GM19467 (cell line): ENCODE results near the gene OR6B1.
"Not testable (repeated sequence)": the region's sequence is repeated elsewhere in the genome, so short reads cannot be mapped to it uniquely, and the experiment has no call there.

Experiments
- ATAC-seq: cut with Tn5 transposase; IDR thresholded peaks from one replicate; pipeline ENCODE4 v1.9.1; 2021; ENCODE audit warnings: mild to moderate bottlenecking, moderate library complexity; ENCODE audit not compliant: unreplicated experiment

OR6B1 gene

DNA sequence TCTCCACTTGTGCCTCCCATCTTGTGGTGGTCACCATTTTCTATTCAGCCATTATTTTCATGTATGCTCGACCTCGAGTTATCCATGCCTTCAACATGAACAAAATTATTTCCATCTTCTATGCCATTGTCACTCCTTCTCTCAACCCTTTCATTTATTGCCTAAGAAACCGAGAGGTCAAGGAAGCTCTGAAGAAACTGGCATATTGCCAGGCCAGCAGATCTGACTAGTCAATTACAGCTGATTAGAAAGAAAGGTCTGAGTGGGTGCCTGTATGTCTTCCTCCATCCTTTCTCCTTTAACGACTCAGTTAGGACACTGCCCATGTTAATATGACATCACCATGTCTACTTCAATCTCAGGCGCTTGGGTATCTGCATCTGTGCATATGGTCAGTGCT is 4.6 kb downstream of the OR6B1 start:
- ATAC-seq = no peak

DNA sequence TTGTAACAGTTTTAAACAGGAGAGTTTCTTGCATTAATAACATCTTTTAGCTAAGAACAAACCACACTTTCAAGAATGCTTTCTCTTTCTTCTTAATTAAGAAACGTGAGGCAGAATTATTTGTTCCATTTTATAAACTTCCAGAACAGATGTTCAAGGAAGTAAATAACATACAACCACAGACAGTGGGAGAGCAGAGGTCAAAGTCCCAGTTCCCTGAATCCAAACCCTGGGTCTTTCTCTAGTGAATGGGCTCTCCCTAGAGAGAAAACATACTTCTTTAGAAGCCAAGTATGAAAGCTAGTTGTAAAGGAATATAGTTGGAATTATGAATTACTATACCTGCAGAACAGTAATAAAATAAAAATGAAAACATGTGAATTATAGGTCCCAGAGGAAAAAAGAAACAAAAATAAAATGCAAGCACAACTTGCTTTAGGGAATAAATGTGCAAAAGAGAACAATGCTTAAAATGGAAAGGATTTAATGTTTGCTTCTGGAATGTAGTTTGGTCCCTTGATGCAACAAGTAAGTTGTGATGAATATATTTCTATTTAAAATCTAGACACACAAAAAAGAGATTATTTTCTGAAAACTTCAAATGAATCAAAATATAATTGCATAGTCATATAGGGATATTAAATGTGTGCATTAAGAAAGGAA is 6.0 kb downstream of the OR6B1 start:
- no peak for ATAC-seq

- ATAC-seq = no peak
Measured at GRCh38 chr7:144006692-144007042, 6.5 kb downstream of the OR6B1 start.

DNA sequence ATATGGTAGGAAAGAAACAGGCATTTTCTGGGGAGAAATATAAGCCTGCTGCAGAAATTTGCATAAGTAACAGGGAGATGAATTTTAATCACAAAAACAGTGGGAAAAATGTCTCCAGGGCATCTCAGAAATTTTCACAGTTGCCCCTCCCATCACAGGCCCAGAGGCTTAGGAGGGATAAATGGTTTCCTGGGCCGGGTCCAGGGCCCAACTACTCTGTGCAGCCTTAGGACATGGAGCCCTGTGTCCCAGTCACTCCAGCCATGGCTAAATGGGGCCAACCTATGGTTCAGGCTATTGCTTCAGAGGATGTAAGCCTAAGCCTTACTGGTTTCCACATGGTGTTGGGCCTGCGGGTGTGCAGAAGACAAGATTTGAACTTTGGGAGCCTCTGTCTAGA is 9.2 kb downstream of the OR6B1 start:
- no peak for ATAC-seq

DNA sequence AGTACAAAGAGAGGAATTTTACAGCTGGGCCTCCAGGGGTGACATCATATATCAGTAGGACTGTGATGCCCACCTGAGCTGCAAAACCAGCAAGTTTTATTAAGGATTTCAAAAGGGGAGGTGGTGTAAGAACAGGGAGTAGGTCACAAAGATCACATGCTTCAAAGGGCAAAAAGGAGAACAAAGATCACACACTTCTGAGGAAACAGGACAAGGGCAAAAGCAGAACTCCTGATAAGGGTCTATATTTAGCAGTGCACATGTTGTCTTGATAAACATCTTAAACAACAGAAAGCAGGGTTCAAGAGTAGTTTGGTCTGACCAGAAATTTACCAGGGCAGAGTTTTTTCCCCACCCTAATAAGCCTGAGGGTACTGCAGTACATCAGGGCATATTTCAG is 9.9 kb downstream of the OR6B1 start:
- ATAC-seq = not testable (repeated sequence)

- not testable (repeated sequence) for ATAC-seq
Measured at GRCh38 chr7:144010821-144011220, 10.7 kb downstream of the OR6B1 start.

DNA sequence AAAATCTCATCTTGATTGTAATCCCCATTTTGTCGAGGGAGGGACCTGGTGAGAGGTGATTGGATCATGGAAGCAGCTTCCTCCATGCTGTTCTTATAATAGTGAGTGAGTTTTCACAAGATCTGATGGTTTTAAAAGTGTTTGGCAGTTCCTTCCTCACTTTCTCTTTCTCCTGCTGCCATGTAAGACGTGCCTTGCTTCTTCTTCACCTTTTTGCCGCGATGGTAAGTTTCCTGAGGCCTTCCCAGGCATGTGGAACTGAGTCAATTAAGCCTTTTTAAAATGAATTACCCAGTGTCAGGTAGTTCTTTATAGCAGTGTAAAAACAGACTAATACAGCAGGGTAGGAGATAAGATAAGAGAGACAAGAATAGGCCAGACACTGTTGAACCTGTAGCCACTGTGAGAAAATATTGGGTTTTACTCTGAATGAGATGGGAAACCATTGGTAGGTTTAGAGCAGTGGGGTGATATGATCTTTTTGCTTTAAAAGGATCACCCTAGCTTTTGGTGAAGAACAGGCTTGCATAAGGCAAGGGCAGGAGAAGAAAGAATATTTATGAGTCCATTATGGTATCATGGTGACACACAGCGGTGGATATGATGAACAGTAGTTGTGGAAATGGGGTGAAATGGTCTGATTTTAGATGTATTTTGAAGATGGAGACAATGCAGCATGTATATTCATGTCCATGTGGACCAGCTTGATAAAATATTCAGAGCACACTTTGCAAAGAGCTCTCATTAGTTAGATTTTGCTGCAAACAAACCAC is 11.5 kb downstream of the OR6B1 start:
- ATAC-seq = no peak

- no peak for ATAC-seq
Measured at GRCh38 chr7:144018065-144018464, 17.9 kb downstream of the OR6B1 start.

DNA sequence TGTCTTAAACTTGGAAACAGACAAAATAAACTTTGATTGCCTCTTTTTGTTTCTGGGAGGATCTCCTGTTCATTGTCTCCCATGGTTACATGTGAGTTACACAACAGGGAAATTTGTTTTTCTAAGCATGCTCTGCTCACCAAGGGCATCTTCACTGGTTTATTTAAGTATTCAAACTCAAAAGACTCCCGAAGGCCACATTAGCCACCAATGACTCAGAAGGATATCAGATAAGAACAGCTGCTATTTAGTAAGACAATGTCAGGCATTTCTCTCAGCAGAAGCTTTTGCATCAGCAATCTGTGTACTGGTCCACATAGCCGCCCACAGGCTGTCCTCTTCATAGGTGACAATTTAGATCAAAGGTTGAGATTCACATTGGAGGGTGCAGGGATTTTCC is 19.3 kb downstream of the OR6B1 start:
- ATAC-seq = no peak

DNA sequence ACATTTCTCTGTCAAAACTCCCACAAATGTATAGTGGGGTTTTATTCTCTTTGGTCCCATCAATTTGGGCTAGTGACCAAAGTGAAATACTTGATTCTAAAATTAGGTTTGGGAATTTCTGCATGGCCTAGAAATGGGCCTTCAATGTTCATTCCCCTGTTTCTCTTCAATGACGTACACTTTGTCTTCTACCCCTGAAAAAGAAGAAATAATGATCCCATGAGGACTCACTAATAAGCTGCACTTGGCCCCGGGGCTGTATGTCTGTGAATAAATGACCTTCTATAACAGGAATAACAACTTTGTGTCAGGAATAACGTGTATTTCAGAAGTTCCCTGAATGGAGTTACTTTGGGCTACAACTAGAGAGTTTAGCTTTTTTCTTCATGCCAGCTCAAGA is 20.2 kb downstream of the OR6B1 start:
- ATAC-seq = no peak

GRCh38 chr7:144022169-144022568 is 22.0 kb downstream of the OR6B1 start:
- no peak for ATAC-seq

DNA sequence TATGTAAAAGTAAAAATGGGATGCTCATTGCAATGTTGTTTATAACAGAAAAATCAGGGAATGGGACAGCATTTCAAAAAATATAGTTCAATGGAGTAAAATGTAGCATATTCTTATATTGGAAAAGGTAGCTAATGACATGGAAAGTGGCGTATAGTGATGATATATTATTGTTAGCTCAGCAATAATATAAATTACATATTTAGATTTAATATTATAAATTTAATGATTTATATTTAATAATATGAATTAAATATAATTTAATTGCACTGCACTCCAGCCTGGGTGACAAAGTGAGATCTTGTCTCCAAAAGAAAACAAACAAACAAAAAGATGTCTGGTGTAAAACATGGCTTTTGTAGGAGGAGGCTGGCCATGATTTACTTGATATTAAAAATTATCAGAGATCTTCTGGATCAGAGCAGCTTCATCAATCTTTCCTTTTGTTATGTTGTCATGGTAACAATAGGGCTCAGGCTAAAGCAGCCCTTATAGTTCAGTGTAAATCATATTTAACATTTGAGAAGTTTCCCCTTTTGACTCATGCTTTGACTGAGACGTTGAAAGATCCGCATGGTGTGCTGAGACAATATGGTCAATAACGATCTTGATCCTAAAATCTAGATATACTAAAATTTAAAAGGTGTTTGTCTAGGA is 23.2 kb downstream of the OR6B1 start:
- no peak for ATAC-seq

GRCh38 chr7:144024213-144024612 is 24.1 kb downstream of the OR6B1 start:
- no peak for ATAC-seq

DNA sequence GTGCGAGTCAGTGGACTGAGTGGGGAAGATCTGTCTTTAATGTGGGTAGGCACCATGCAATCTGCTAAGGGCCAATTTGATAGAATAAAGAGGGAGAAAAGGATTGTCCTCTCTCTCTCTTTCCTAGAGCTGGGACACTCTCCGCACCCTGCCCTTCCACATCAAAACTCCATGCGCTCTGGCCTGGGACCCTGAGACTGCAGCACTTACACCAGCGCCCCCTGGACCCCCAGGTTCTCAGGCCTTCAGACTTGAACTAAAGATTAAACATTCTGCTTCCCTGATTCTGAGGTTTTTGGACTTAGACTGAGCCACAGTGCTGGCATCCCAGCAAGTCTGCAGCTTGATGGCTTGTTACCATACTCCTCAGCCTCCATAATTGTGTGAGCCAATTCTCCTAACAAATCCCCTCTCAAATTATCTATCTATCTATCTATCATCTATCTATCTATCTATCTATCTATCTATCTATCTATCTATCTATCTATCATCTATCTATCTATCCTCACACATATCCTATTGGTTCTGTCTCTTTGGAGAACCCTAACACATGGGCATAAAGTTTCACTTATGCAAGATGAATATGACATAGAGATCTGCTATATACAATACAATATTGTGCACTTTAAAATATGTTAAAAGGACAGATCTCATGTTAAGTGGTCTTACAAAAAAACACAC is 26.2 kb downstream of the OR6B1 start:
- ATAC-seq = no peak

DNA sequence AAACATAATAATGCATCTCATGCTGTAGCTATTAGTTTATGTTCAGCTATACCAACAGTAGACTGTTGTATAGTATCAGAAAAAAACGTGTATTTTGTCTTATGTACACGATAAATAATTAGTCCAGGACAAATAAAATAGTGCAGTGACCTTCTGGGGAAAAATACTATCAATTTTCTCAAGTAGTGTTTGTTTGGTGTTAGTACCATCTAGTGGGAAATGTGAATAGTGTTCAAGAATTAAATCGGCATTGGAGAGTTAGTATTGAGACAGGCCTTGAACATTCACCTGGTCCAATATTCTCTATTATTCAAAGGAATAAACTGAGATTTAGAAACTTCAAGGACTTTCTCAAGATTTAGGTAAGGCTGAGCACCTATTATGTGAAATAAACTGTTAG is 26.9 kb downstream of the OR6B1 start:
- ATAC-seq = no peak

DNA sequence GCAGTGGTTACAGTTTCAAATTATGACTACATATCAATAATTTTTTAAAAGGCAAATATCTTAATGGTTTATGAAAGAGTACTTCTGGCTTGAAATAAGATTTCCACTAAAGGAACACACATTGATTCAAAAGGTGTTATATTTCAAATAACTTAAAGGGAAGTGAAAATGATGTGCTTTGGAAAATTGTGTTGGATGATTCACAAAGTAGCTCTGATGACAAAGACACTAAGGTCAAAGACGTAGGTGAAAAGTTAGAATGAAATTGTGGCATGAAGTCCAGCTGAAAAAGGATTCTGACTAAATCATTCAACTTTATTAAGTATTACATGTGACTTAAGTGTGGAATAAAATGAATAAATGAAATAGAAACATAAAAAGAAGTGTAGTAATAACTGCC is 27.9 kb downstream of the OR6B1 start:
- no peak for ATAC-seq

- ATAC-seq = no peak
Measured at GRCh38 chr7:144028547-144028946, 28.4 kb downstream of the OR6B1 start.

DNA sequence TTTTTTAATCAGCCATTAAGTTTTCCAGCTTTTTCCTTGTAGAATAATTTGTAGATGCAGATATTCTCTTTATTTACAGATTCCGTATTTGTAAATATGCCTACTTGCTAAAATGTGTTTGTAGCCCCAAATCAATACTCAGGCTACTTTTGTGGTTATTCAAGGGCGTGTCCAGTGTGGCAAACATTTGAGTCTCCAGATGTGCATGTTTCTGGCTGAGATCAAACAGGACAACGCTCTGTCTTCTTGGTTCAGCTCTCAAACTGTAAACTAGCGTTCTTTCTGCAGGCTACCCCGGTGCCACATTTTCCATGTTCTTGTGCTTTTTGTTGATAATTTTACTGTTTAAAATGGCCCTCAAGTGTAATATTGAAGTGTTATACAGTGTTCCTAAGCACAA is 32.4 kb downstream of the OR6B1 start:
- no peak for ATAC-seq

DNA sequence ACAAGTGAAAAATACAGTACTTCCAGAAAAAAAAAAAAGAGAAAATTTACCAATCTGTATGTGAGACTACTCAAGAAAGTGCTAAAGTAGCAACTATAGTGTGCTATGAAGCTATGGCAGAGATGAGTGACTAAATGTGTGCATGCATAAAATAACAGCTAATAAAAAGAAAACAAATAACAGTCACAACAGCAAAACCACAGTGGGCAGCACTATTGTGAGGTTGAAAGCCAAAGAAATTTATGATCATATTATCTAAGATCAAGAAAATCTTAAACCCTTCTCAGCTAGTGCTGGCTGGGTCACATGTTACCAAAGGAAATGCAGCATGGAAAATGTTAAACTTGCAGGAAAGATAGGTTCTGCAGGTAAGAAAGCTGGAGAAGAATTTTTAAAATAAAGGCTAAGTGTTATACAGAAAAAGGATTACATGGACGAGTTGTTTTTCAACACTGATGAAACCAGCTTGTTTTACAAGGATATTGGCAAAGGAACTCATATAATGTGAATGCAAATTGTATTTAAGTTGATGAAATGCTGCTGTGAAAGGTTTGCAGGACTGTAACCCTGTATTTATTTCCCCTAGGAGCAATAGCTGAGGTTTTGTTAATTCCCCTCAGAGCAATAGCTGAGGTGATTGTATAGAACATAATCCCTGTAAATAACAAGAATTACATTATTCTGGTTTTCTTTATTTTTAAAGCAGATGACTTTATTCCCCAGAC is 33.0 kb downstream of the OR6B1 start:
- no peak for ATAC-seq

- ATAC-seq = no peak
Measured at GRCh38 chr7:144035385-144035784, 35.3 kb downstream of the OR6B1 start.

GRCh38 chr7:144036302-144036885 is 36.3 kb downstream of the OR6B1 start:
- no peak for ATAC-seq
